ENCODE measurements around the gene ADD2.

The ADD2 gene

DNA sequence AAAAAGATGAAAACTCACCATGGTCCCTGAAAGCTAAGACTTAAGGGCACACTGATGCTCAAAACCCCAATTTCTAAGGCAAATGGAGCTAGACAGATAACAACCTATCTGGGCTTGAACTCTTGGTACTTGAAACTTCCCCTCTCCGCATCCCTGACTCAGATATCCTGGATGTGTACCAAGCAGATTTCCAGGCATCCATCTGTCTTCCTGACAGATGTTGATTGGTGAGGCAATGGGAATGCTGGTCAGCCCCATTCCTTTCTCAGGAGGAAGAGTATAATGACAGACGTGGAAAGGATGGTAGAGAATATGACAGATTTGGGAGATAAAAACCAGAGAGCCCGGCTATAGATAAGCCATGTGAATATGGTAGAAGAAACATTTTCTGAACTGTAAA, 69.2 kb downstream of the ADD2 start:
- no peak overlapping the region for H3K27ac ChIP-seq
- no peak for TF ChIP-seq ZFX (IDR thresholded peaks at IDR 0.05; ENCODE audit: borderline replicate concordance)
- TF ChIP-seq, protein P1, sequence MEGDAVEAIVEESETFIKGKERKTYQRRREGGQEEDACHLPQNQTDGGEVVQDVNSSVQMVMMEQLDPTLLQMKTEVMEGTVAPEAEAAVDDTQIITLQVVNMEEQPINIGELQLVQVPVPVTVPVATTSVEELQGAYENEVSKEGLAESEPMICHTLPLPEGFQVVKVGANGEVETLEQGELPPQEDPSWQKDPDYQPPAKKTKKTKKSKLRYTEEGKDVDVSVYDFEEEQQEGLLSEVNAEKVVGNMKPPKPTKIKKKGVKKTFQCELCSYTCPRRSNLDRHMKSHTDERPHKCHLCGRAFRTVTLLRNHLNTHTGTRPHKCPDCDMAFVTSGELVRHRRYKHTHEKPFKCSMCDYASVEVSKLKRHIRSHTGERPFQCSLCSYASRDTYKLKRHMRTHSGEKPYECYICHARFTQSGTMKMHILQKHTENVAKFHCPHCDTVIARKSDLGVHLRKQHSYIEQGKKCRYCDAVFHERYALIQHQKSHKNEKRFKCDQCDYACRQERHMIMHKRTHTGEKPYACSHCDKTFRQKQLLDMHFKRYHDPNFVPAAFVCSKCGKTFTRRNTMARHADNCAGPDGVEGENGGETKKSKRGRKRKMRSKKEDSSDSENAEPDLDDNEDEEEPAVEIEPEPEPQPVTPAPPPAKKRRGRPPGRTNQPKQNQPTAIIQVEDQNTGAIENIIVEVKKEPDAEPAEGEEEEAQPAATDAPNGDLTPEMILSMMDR (IDR thresholded peaks at IDR 0.05): no peak

- H3K27ac ChIP-seq: no peak overlapping the region
- TF ChIP-seq ZFX (IDR thresholded peaks at IDR 0.05; ENCODE audit: borderline replicate concordance): no peak
- TF ChIP-seq, protein P1 (IDR thresholded peaks at IDR 0.05): no peak
These were observed 70.2 kb downstream of the ADD2 start for GRCh38 chr2:70697603-70698383.

DNA sequence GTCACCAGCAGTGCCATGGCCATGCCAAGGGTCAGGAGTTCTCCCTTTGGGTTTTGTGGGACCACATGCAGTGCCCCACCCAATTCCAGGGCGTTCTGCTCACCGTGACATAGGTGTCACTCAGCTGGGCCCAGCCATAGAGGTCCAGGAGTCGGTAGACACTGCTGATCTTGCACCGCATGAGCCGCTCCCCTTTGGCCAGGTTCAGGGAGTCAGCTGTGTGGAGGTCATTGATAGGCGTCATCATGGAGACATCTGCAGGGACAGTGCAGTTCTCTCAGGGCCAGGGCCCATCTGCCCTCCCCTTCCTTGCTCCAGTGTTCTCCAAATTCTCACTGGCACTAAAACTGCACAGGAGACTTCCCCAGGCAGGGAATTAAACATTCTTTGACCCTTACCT, 71.9 kb downstream of the ADD2 start:
- TF ChIP-seq, protein P1 (IDR thresholded peaks at IDR 0.05): no peak
- no peak for TF ChIP-seq ZFX (IDR thresholded peaks at IDR 0.05; ENCODE audit: borderline replicate concordance)

DNA sequence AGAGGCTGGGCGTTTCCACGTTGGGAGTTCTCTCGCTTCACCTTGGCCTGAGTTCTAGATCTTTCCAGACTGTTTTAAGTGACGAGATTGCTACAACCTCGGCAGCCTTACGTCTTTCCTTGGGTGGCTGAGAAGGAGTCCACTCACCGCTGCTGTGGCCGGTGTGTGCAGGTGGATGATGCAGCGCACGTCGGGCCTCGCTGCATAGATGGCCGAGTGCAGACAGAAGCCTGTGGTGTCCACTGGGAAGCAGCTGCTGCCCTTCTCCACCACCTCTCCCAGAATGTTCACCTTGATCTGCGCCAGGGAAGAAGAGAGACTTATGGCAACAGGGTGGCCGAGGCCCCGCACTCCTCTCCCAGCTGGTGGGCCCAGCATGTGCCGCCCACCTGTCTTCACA, 75.7 kb downstream of the ADD2 start:
- H3K27ac ChIP-seq: no peak overlapping the region
- TF ChIP-seq ZFX (IDR thresholded peaks at IDR 0.05; ENCODE audit: borderline replicate concordance): no peak
- TF ChIP-seq, protein P1 (IDR thresholded peaks at IDR 0.05): no peak

More for the DNA sequence above, 71.9 kb downstream of the ADD2 start:
- no peak overlapping the region for H3K27ac ChIP-seq

- no peak for TF ChIP-seq ZFX (IDR thresholded peaks at IDR 0.05; ENCODE audit: borderline replicate concordance)
- TF ChIP-seq, protein P1 (IDR thresholded peaks at IDR 0.05): no peak
- H3K27ac ChIP-seq: no peak overlapping the region
These were observed 76.4 kb downstream of the ADD2 start for GRCh38 chr2:70691497-70692140.

- TF ChIP-seq ZFX (IDR thresholded peaks at IDR 0.05; ENCODE audit: borderline replicate concordance): no peak
- TF ChIP-seq, protein P1 (IDR thresholded peaks at IDR 0.05): no peak
- H3K27ac ChIP-seq: no peak overlapping the region
These were observed 77.2 kb downstream of the ADD2 start for GRCh38 chr2:70690846-70691245.

DNA sequence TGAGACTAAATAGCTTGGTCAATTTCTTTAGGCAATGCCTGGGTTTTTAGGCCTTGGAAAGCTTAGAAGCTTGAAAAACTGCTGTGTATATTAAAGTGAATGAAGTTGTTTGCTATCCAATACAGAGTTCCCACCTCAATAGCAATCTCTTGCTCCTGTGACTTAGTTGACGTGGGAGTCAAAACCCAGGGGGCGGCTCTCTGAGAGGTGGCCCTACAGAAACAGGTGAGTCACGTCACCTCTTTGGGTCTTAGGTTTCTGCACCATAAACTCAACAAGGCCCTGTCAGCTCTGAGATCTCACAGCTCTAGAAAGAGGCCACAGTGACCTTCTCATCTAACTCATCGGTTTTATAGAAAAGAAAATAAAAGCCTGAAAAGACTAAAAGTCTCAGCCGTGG, 79.6 kb downstream of the ADD2 start:
- H3K27ac ChIP-seq: no peak overlapping the region
- TF ChIP-seq, protein P1 (IDR thresholded peaks at IDR 0.05): no peak
- no peak for TF ChIP-seq ZFX (IDR thresholded peaks at IDR 0.05; ENCODE audit: borderline replicate concordance)
